ENCODE results near the gene HOXC6.

- TF ChIP-seq CTCF (IDR thresholded peaks at IDR 0.05) (no peak), EZH2 (IDR thresholded peaks at IDR 0.05) (no peak), EZH2phosphoT487 (IDR thresholded peaks at IDR 0.05) (no peak)
Measured at GRCh38 chr12:53992377-53992889, 35.8 kb upstream of the HOXC6 start.
